HEK293 (cell line): Measurements from ENCODE around the gene C8A.

ENCODE experiments used
- HOXD13 ChIP-seq: sonication (generic); formaldehyde crosslinking; IDR thresholded peaks from 2 replicates; pipeline ENCODE4 v1.8.0; 2022; ENCODE audit warnings: missing genetic modification reagents, borderline replicate concordance
- TCF7L2 ChIP-seq: IDR thresholded peaks from 2 replicates; pipeline ENCODE4 v1.6.1; 2011; ENCODE audit warnings: low read depth, mild to moderate bottlenecking, inconsistent platforms, low read length, moderate library complexity, borderline replicate concordance
- ZFHX2 ChIP-seq: fragments of 450-650 bp; formaldehyde crosslinking; conservative IDR thresholded peaks from 2 replicates; pipeline ENCODE4 v1.5.1; 2016; ENCODE audit warnings: missing biosample characterization, missing genetic modification characterization
- ZNF112 ChIP-seq: fragments of 450-650 bp; formaldehyde crosslinking; IDR thresholded peaks from 2 replicates; pipeline ENCODE4 v1.5.0; 2017; ENCODE audit warnings: missing biosample characterization, missing genetic modification characterization
- ZNF785 ChIP-seq: fragments of 450-650 bp; formaldehyde crosslinking; IDR thresholded peaks from 2 replicates; pipeline ENCODE4 v1.5.1; 2016; ENCODE audit warnings: missing biosample characterization, missing genetic modification characterization
- ZNF792 ChIP-seq: fragments of 450-650 bp; formaldehyde crosslinking; IDR thresholded peaks from 2 replicates; pipeline ENCODE4 v1.5.1; 2016; ENCODE audit warnings: missing biosample characterization, missing genetic modification characterization
- TF ChIP-seq, protein P1 (sequence below): fragments of 450-650 bp; formaldehyde crosslinking; IDR thresholded peaks from 2 replicates; pipeline ENCODE4 v1.5.1; 2016; ENCODE audit warnings: missing biosample characterization, missing genetic modification characterization
- TF ChIP-seq, protein P2 (sequence below): fragments of 450-650 bp; formaldehyde crosslinking; IDR thresholded peaks from 2 replicates; pipeline ENCODE4 v1.5.1; 2016; ENCODE audit warnings: missing biosample characterization, missing genetic modification characterization

DNA sequence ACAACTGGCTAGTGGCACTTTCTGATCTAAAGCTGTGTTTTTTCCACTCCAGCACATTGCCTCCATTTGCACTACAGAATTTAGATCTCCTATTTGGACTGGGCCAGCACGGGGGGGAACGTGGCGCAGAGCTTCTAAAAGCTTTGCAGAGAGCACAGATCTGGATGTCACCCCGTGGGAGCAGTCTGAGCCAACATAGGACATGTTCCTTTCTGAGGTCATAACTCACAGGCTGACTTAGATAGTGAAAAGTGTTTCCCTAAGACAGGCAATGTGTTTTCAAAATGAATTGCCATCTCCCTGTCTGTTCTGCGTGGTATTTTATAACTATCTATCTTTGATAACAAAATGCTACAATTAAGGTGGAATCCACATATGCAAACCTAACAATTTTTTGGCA, 3.7 kb upstream of the C8A start:
- TF ChIP-seq, protein P1, sequence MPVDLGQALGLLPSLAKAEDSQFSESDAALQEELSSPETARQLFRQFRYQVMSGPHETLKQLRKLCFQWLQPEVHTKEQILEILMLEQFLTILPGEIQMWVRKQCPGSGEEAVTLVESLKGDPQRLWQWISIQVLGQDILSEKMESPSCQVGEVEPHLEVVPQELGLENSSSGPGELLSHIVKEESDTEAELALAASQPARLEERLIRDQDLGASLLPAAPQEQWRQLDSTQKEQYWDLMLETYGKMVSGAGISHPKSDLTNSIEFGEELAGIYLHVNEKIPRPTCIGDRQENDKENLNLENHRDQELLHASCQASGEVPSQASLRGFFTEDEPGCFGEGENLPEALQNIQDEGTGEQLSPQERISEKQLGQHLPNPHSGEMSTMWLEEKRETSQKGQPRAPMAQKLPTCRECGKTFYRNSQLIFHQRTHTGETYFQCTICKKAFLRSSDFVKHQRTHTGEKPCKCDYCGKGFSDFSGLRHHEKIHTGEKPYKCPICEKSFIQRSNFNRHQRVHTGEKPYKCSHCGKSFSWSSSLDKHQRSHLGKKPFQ (tag by site-specific recombination), result no peak
- TF ChIP-seq ZNF792 (tag by site-specific recombination), result no peak
- TF ChIP-seq HOXD13 (CRISPR knock-in tag), result no peak
- TF ChIP-seq, protein P2, sequence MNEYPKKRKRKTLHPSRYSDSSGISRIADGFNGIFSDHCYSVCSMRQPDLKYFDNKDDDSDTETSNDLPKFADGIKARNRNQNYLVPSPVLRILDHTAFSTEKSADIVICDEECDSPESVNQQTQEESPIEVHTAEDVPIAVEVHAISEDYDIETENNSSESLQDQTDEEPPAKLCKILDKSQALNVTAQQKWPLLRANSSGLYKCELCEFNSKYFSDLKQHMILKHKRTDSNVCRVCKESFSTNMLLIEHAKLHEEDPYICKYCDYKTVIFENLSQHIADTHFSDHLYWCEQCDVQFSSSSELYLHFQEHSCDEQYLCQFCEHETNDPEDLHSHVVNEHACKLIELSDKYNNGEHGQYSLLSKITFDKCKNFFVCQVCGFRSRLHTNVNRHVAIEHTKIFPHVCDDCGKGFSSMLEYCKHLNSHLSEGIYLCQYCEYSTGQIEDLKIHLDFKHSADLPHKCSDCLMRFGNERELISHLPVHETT (tag by site-specific recombination), result no peak
- no peak for TF ChIP-seq ZFHX2 (tag by site-specific recombination)
- TF ChIP-seq ZNF785, result no peak
- TF ChIP-seq ZNF112 (tag by site-specific recombination), result no peak
- no peak for TF ChIP-seq TCF7L2
